Ascending aorta (tissue), 2 donors: ENCODE data around the gene BLOC1S4. TPM values are rescaled to one million over a fixed set of nuclear protein-coding genes. Genes with fewer than 3 reads are reported as not detected.
"Not testable (repeated sequence)": the region's sequence is repeated elsewhere in the genome, so short reads cannot be mapped to it uniquely, and the experiment has no call there.

ENCODE experiments used
- DNase-seq, 2 donors: peaks; one replicate each; pipeline ENCODE4 v3.0.0-alpha.2; 2019; ENCODE audit warnings: low spot score in 2 of 2
- H3K27ac ChIP-seq, 2 donors: fragments of 200-600 bp; sonication (generic); one replicate each; pipeline ENCODE4 v1.5.1; 2016 to 2017; ENCODE audit warnings: mild to moderate bottlenecking in 1 of 2
- H3K27me3 ChIP-seq: fragments of 200-600 bp; sonication (generic); one replicate; pipeline ENCODE4 v1.5.1; 2017
- H3K36me3 ChIP-seq, 2 donors: fragments of 200-600 bp; sonication (generic); one replicate each; pipeline ENCODE4 v1.5.1; 2016
- H3K4me1 ChIP-seq, 2 donors: fragments of 200-600 bp; sonication (generic); one replicate each; pipeline ENCODE4 v1.5.1; 2016 to 2017; ENCODE audit warnings: mild to moderate bottlenecking in 1 of 2
- H3K4me3 ChIP-seq, 2 donors: fragments of 200-600 bp; sonication (generic); one replicate each; pipeline ENCODE4 v1.5.1; 2016 to 2017; ENCODE audit warnings: mild to moderate bottlenecking in 1 of 2
- H3K9me3 ChIP-seq, 2 donors: fragments of 200-600 bp; sonication (generic); one replicate each; pipeline ENCODE4 v1.5.1; 2016
- intact Hi-C: fragments of 100-400 bp; cut with DNase I; formaldehyde crosslinking; loops from one replicate; pipeline ENCODE4 v1.15.1; 2023
- total RNA-seq: library from RNA; depleted of rRNA; stranded (reverse); fragments of >200 nt; gene quantifications from one replicate; pipeline ENCODE4 v1.1.0, GENCODE V29; 2016
- TF ChIP-seq, protein P1 (sequence below), 3 experiments: fragments of 200-600 bp in 2 of 3; fragments of 450-650 bp in 1 of 3; sonication (generic) in 2 of 3; IDR thresholded peaks; one replicate each; pipeline ENCODE4 v1.5.1; 2016 to 2019; ENCODE audit warnings: antibody characterized with exemption in 3 of 3, mild to moderate bottlenecking in 1 of 3, moderate library complexity in 1 of 3

BLOC1S4 gene
- total RNA-seq, 1 donor from 2014 or later: 37.5 TPM

- Histone ChIP-seq H3K27me3 (no peaks in the 10 kb centered on the region), H3K27ac (no peak overlapping the region), H3K36me3 (no peaks in the 10 kb centered on the region), H3K4me1 (no peaks in the 10 kb centered on the region), H3K9me3 (no peaks in the 10 kb centered on the region), H3K4me3 (no peak overlapping the region)
- TF ChIP-seq, protein P1, sequence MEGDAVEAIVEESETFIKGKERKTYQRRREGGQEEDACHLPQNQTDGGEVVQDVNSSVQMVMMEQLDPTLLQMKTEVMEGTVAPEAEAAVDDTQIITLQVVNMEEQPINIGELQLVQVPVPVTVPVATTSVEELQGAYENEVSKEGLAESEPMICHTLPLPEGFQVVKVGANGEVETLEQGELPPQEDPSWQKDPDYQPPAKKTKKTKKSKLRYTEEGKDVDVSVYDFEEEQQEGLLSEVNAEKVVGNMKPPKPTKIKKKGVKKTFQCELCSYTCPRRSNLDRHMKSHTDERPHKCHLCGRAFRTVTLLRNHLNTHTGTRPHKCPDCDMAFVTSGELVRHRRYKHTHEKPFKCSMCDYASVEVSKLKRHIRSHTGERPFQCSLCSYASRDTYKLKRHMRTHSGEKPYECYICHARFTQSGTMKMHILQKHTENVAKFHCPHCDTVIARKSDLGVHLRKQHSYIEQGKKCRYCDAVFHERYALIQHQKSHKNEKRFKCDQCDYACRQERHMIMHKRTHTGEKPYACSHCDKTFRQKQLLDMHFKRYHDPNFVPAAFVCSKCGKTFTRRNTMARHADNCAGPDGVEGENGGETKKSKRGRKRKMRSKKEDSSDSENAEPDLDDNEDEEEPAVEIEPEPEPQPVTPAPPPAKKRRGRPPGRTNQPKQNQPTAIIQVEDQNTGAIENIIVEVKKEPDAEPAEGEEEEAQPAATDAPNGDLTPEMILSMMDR (IDR thresholded peaks at IDR 0.05): no peak
- intact Hi-C loops: no loop called here
- no peak for DNase-seq
Observed at GRCh38 chr4:6754481-6755087, 38.6 kb downstream of the BLOC1S4 start.

GRCh38 chr4:6755088-6755753 lies 39.2 kb downstream of the BLOC1S4 start:
- Histone ChIP-seq H3K9me3 (no peaks in the 10 kb centered on the region), H3K27me3 (no peaks in the 10 kb centered on the region), H3K36me3 (no peaks in the 10 kb centered on the region), H3K4me3 (no peak overlapping the region), H3K4me1 (no peaks in the 10 kb centered on the region), H3K27ac (no peak overlapping the region)
- DNase-seq: no peak
- intact Hi-C loops: no loop called here
- TF ChIP-seq, protein P1 (IDR thresholded peaks at IDR 0.05): no peak

- DNase-seq: not testable (repeated sequence)
Observed at GRCh38 chr4:6756345-6756744, 40.4 kb downstream of the BLOC1S4 start.

DNA sequence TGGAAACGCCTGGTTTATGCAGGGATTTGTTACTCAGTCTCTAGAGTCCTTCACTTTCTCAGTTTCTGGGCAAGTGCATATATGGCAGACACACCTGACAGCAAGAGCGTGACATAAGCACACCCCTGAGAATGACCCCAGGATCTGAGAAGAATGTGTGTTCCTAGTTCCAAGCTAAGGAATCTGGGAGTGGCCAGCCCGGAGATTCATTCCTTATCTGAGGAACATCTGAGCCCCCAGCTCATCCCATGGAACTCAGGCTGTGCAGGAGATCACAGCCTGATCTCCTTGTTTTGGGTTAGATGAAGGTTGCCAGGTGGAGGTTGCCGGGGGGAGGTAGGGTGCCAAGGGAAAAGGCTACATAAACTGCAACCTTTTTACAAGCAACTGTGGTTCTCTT lies 42.8 kb downstream of the BLOC1S4 start:
- intact Hi-C loops: no loop called here
- TF ChIP-seq, protein P1 (IDR thresholded peaks at IDR 0.05): no peak
- no peak for DNase-seq
- Histone ChIP-seq H3K9me3 (no peaks in the 10 kb centered on the region), H3K27me3 (no peaks in the 10 kb centered on the region), H3K27ac (no peak overlapping the region), H3K36me3 (no peaks in the 10 kb centered on the region), H3K4me1 (no peaks in the 10 kb centered on the region), H3K4me3 (no peak overlapping the region)

More at GRCh38 chr4:6756345-6756744, 40.4 kb downstream of the BLOC1S4 start:
- H3K27ac ChIP-seq, H3K4me3 ChIP-seq, H3K4me1 ChIP-seq, H3K36me3 ChIP-seq, intact Hi-C loops, H3K9me3 ChIP-seq, H3K27me3 ChIP-seq: not testable (repeated sequence)

DNA sequence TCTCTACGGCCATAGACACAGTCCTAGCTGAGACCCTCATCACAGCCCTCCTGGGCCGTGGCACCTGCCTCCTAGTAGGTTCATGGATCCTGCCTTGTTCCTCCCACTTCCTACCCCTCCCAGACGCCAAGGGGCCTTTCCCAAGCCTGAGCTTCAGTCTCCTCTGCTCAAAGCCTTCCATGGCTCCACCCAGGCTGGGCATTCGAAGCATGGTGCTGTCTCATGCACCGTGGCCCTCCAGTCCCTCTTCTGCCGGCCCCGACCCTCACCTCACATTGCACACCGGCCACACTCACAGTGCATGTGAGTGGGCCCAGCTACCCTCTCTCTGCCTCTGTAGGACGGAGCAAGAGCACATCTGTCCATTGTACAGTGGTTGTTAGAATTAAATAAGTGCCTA lies 44.9 kb downstream of the BLOC1S4 start:
- H3K27ac ChIP-seq: no peak overlapping the region
- H3K9me3 ChIP-seq: no peaks in the 10 kb centered on the region
- H3K27me3 ChIP-seq: no peaks in the 10 kb centered on the region
- intact Hi-C loops: no loop called here
- H3K4me3 ChIP-seq: no peak overlapping the region
- no peaks in the 10 kb centered on the region for H3K4me1 ChIP-seq
- no peak for DNase-seq
- H3K36me3 ChIP-seq: no peaks in the 10 kb centered on the region
- TF ChIP-seq, protein P1 (IDR thresholded peaks at IDR 0.05): no peak
